NOMO-1 (cell line): ENCODE results near the gene OR10A6.

Experiments used
- DNase-seq, 2 experiments: peaks; one replicate each; lab custom pipeline; 2025; ENCODE audit not compliant: unreplicated experiment in 2 of 2; lab: John Stamatoyannopoulos, UW

Gene OR10A6

GRCh38 chr11:7910286-7910788, 20.7 kb downstream of the OR10A6 start:
- DNase-seq: no peak

GRCh38 chr11:7909585-7910285, 21.3 kb downstream of the OR10A6 start:
- no peak for DNase-seq

- no peak for DNase-seq
Observed at GRCh38 chr11:7907121-7907520, 23.9 kb downstream of the OR10A6 start.

- no peak for DNase-seq
Observed at GRCh38 chr11:7906481-7906880, 24.6 kb downstream of the OR10A6 start.

GRCh38 chr11:7905961-7906429, 25.1 kb downstream of the OR10A6 start:
- DNase-seq: no peak

GRCh38 chr11:7905549-7905948, 25.5 kb downstream of the OR10A6 start:
- DNase-seq: no peak

GRCh38 chr11:7904917-7905316, 26.2 kb downstream of the OR10A6 start:
- no peak for DNase-seq

- DNase-seq: no peak
Observed at GRCh38 chr11:7903940-7904339, 27.1 kb downstream of the OR10A6 start.

- DNase-seq: no peak
Observed at GRCh38 chr11:7901319-7901854, 29.7 kb downstream of the OR10A6 start.

- no peak for DNase-seq
Observed at GRCh38 chr11:7900686-7901085, 30.4 kb downstream of the OR10A6 start.

- no peak for DNase-seq
Observed at GRCh38 chr11:7899418-7899817, 31.6 kb downstream of the OR10A6 start.

- no peak for DNase-seq
Observed at GRCh38 chr11:7898666-7899283, 32.3 kb downstream of the OR10A6 start.

- DNase-seq: no peak
Observed at GRCh38 chr11:7896009-7896785, 34.9 kb downstream of the OR10A6 start.

GRCh38 chr11:7894251-7894650, 36.8 kb downstream of the OR10A6 start:
- DNase-seq: no peak

- DNase-seq: no peak
Observed at GRCh38 chr11:7893796-7894195, 37.3 kb downstream of the OR10A6 start.

GRCh38 chr11:7892840-7893254, 38.2 kb downstream of the OR10A6 start:
- peak; percentile 54 to 67 for DNase-seq

- peak; percentile 46 to 81 for DNase-seq
Observed at GRCh38 chr11:7892059-7892699, 38.9 kb downstream of the OR10A6 start.

GRCh38 chr11:7890417-7891172, 40.5 kb downstream of the OR10A6 start:
- peak in 1 of 2 experiments; percentile 22 for DNase-seq

GRCh38 chr11:7889985-7890384, 41.1 kb downstream of the OR10A6 start:
- DNase-seq: no peak

GRCh38 chr11:7882860-7883259, 48.2 kb downstream of the OR10A6 start:
- DNase-seq: no peak
